ENCODE results near the gene RNF26. TPM values are rescaled to one million over a fixed set of nuclear protein-coding genes. Genes with fewer than 3 reads are reported as not detected.

RNF26 gene
- polyA plus RNA-seq, 1 of the 3 experiments (the other 2 are of a cell fraction): 31.9 TPM

GRCh38 chr11:119378851-119379465 lies 44.6 kb downstream of the RNF26 start:
- no peaks in the 10 kb centered on the region for H3K79me2 ChIP-seq (ENCODE audit: insufficient read depth)
- H3K36me3 ChIP-seq (replicated peaks in 1 of 2; ENCODE audit: control insufficient read depth in 1 of 2, insufficient read depth in 2 of 2, low read length in 1 of 2): no peaks in the 10 kb centered on the region
- no peak overlapping the region for H3K4me2 ChIP-seq
- H3K9me2 ChIP-seq: no peaks in the 10 kb centered on the region
- WGBS (ENCODE audit: low lambda C conversion rate): 67% methylated on average over 10 of the region's 10 CpGs
- DNase-seq: no peak
- peaks cover 4 to 66% of the 10 kb centered on the region in 2 experiments for H3K4me1 ChIP-seq (ENCODE audit: control insufficient read depth in 1 of 2, insufficient read depth in 2 of 2, low read depth in 1 of 2, low read length in 1 of 2)
- TF ChIP-seq SMC3 (IDR thresholded peaks at IDR 0.05; ENCODE audit: low read depth, low read length): no peak
- no peak for TF ChIP-seq NFIC (IDR thresholded peaks at IDR 0.05; ENCODE audit: borderline replicate concordance)
- no peak; the same call in 1 of the 2 replicates for TF ChIP-seq MEF2A (IDR thresholded peaks at IDR 0.05; ENCODE audit: borderline replicate concordance, low read depth)
- no peak for TF ChIP-seq EP300 (IDR thresholded peaks at IDR 0.05; ENCODE audit: borderline replicate concordance in 1 of 2, low read depth in 1 of 2, low read length in 1 of 2)
- no peak for TF ChIP-seq FOXM1 (IDR thresholded peaks at IDR 0.05; ENCODE audit: low read depth)
- TF ChIP-seq TCF12 (IDR thresholded peaks at IDR 0.05): no peak
- no peak for TF ChIP-seq RXRA (IDR thresholded peaks at IDR 0.05; ENCODE audit: borderline replicate concordance, low read depth)
- no peak for TF ChIP-seq POLR2AphosphoS5 (IDR thresholded peaks at IDR 0.05; ENCODE audit: low read depth, low read length)
- no peak for TF ChIP-seq FOSL2 (IDR thresholded peaks at IDR 0.05; ENCODE audit: borderline replicate concordance, low read depth)
- TF ChIP-seq JUND (IDR thresholded peaks at IDR 0.05): no peak
- POLR2A ChIA-PET: no interaction called here
- no peaks in the 10 kb centered on the region for H3K9me3 ChIP-seq
- CTCF ChIA-PET: interaction anchor here (0.7 to 22.5 kb wide), 6 partner anchors 10 to 98 kb away, joined by 3 to 390 read pairs (median 4); no protein-coding TSS in a partner anchor
- H4K20me1 ChIP-seq (ENCODE audit: insufficient read depth): no peaks in the 10 kb centered on the region
- no peak overlapping the region for H3K4me3 ChIP-seq (ENCODE audit: low read depth in 2 of 2, low read length in 1 of 2)
- no peaks in the 10 kb centered on the region for H3F3A ChIP-seq (replicated peaks; ENCODE audit: insufficient read depth)
- H3K9ac ChIP-seq: no peak overlapping the region
- H3K27ac ChIP-seq (ENCODE audit: low read depth in 2 of 2, low read length in 1 of 2): peak overlapping the region in 1 of 2 experiments; percentile 34; a peak in 1 of 4 replicates
- H3K27me3 ChIP-seq (ENCODE audit: insufficient read depth): no peaks in the 10 kb centered on the region
- no peak overlapping the region for H2AFZ ChIP-seq (ENCODE audit: low read depth)

DNA sequence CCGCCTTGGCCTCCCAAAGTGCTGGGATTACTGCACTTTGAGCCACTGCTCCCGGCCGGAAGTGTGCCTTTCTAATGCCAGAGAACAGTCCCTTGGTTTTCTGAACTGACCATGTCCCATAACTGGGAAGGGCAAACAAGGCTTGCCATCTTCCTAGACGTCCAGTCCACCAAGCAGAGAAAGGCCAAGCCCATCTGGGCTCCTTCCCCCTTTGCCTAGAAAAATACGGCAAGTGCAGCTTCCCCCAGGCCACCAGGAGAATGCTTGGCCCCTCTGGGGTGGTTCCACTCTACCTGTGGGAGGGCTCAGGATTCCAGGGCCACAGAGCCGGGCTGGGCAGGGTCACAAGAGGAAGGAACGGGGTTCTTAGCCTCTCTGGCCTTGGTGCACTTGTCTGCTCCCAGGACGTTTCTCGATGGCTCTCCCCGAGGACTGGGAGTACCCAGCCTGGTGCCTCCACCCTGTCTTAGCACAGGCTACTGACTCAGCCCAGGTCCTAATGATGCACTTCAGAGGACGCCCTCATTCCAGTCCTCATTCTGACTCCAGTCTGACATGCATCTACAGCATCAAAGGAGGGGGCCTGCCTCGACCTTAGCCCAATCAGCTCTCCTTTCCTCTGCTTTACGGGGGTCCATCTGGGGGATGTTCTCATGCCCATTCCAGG lies 46.0 kb downstream of the RNF26 start:
- H4K20me1 ChIP-seq (ENCODE audit: insufficient read depth): no peaks in the 10 kb centered on the region
- no peaks in the 10 kb centered on the region for H3K36me3 ChIP-seq (replicated peaks in 1 of 2; ENCODE audit: control insufficient read depth in 1 of 2, insufficient read depth in 2 of 2, low read length in 1 of 2)
- no peaks in the 10 kb centered on the region for H3K27me3 ChIP-seq (ENCODE audit: insufficient read depth)
- TF ChIP-seq SIN3A (IDR thresholded peaks at IDR 0.05; ENCODE audit: borderline replicate concordance, low read depth, low read length) (no peak), NRF1 (IDR thresholded peaks at IDR 0.05; ENCODE audit: low read depth, low read length) (no peak), EP300 (IDR thresholded peaks at IDR 0.05; ENCODE audit: borderline replicate concordance in 1 of 2, low read depth in 1 of 2, low read length in 1 of 2) (no peak), RXRA (IDR thresholded peaks at IDR 0.05; ENCODE audit: borderline replicate concordance, low read depth) (no peak), POLR2AphosphoS5 (IDR thresholded peaks at IDR 0.05; ENCODE audit: low read depth, low read length) (no peak)
- TF ChIP-seq, protein P1, sequence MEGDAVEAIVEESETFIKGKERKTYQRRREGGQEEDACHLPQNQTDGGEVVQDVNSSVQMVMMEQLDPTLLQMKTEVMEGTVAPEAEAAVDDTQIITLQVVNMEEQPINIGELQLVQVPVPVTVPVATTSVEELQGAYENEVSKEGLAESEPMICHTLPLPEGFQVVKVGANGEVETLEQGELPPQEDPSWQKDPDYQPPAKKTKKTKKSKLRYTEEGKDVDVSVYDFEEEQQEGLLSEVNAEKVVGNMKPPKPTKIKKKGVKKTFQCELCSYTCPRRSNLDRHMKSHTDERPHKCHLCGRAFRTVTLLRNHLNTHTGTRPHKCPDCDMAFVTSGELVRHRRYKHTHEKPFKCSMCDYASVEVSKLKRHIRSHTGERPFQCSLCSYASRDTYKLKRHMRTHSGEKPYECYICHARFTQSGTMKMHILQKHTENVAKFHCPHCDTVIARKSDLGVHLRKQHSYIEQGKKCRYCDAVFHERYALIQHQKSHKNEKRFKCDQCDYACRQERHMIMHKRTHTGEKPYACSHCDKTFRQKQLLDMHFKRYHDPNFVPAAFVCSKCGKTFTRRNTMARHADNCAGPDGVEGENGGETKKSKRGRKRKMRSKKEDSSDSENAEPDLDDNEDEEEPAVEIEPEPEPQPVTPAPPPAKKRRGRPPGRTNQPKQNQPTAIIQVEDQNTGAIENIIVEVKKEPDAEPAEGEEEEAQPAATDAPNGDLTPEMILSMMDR (IDR thresholded peaks at IDR 0.05): no peak
- TF ChIP-seq, protein P2, sequence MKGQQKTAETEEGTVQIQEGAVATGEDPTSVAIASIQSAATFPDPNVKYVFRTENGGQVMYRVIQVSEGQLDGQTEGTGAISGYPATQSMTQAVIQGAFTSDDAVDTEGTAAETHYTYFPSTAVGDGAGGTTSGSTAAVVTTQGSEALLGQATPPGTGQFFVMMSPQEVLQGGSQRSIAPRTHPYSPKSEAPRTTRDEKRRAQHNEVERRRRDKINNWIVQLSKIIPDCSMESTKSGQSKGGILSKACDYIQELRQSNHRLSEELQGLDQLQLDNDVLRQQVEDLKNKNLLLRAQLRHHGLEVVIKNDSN (IDR thresholded peaks at IDR 0.05; ENCODE audit: borderline replicate concordance, low read depth): no peak
- TF ChIP-seq, protein P3, sequence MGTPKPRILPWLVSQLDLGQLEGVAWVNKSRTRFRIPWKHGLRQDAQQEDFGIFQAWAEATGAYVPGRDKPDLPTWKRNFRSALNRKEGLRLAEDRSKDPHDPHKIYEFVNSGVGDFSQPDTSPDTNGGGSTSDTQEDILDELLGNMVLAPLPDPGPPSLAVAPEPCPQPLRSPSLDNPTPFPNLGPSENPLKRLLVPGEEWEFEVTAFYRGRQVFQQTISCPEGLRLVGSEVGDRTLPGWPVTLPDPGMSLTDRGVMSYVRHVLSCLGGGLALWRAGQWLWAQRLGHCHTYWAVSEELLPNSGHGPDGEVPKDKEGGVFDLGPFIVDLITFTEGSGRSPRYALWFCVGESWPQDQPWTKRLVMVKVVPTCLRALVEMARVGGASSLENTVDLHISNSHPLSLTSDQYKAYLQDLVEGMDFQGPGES (IDR thresholded peaks at IDR 0.05; ENCODE audit: low read depth, low read length): no peak
- WGBS (ENCODE audit: low lambda C conversion rate): 81% methylated on average over 7 of the region's 13 CpGs
- no peaks in the 10 kb centered on the region for H3F3A ChIP-seq (replicated peaks; ENCODE audit: insufficient read depth)
- no peak overlapping the region for H2AFZ ChIP-seq (ENCODE audit: low read depth)
- POLR2A ChIA-PET: no interaction called here
- no peak overlapping the region for H3K4me3 ChIP-seq (ENCODE audit: low read depth in 2 of 2, low read length in 1 of 2)
- H3K79me2 ChIP-seq (ENCODE audit: insufficient read depth): no peaks in the 10 kb centered on the region
- no peak overlapping the region for H3K27ac ChIP-seq (ENCODE audit: low read depth in 2 of 2, low read length in 1 of 2)
- H3K9me3 ChIP-seq: no peaks in the 10 kb centered on the region
- peak; percentile 6 for DNase-seq
- CTCF ChIA-PET: interaction anchor here (0.7 to 22.5 kb wide), 16 partner anchors 11 to 154 kb away, joined by 3 to 390 read pairs (median 10); partner anchors contain the start of gene C1QTNF5
- H3K9ac ChIP-seq: no peak overlapping the region
- H3K9me2 ChIP-seq: no peaks in the 10 kb centered on the region
- H3K4me1 ChIP-seq (ENCODE audit: control insufficient read depth in 1 of 2, insufficient read depth in 2 of 2, low read depth in 1 of 2, low read length in 1 of 2): peaks cover 4 to 53% of the 10 kb centered on the region in 2 experiments
- H3K4me2 ChIP-seq: no peak overlapping the region
